C4-2B (cell line): Measurements from ENCODE around the gene TWIST1.

Experiments
- CTCF ChIP-seq: fragments of 450-650 bp; conservative IDR thresholded peaks from 2 replicates; pipeline ENCODE4 v1.5.1; 2017; ENCODE audit warnings: mild to moderate bottlenecking
- ZFX ChIP-seq: fragments of 450-650 bp; IDR thresholded peaks from 2 replicates; pipeline ENCODE4 v1.6.1; 2017

- TF ChIP-seq CTCF (no peak), ZFX (no peak)
Measured at GRCh38 chr7:19128856-19129255, 11.4 kb upstream of the TWIST1 start.
